NT2/D1 (cell line): ENCODE measurements around the gene CDKL4.

Source experiments
- SUZ12 ChIP-seq: IDR thresholded peaks from 2 replicates; pipeline ENCODE4 v1.6.1; 2011; ENCODE audit not compliant: insufficient read length, insufficient read depth; ENCODE audit errors: extremely low read depth
- ZNF274 ChIP-seq: IDR thresholded peaks from 2 replicates; pipeline ENCODE4 v1.6.1; 2011; ENCODE audit warnings: mild to moderate bottlenecking, low read depth, low read length

- TF ChIP-seq ZNF274 (no peak), SUZ12 (no peak)
Measured at GRCh38 chr2:39216346-39217191, 27.2 kb downstream of the CDKL4 start.
